Dermis microvascular lymphatic vessel endothelial cell (primary cell): Measurements from ENCODE around the gene NDUFV2. TPM values are rescaled to one million over a fixed set of nuclear protein-coding genes. Genes with fewer than 3 reads are reported as not detected.

ENCODE experiments used
- total RNA-seq: library from RNA; depleted of rRNA; stranded (reverse); fragments of >200 nt; gene quantifications from 2 replicates; pipeline ENCODE4 v1.2.1, GENCODE V29; 2014

NDUFV2 gene
- total RNA-seq, 1 donor from 2014 or later: 105 TPM

Other genes starting within 250 kb of the NDUFV2 start
- 14.0 and 16.2 TPM in 2 replicates for gene ANKRD12, start 34.1 kb downstream of the NDUFV2 start, total RNA-seq
- gene TWSG1, start 232.1 kb downstream of the NDUFV2 start, total RNA-seq: 33.6 and 41.5 TPM in 2 replicates